Colon (tissue), 2 donors: ENCODE measurements around the gene RFX8.
"Not testable (repeated sequence)": the region's sequence is repeated elsewhere in the genome, so short reads cannot be mapped to it uniquely, and the experiment has no call there.

ENCODE experiments used
- FAIRE-seq: peaks from 2 replicates; lab custom pipeline; 2012; peaks lifted over from hg19 to GRCh38; lab: Jason Lieb, UNC
- donor health status: control.
- donor health status: control.

The RFX8 gene

GRCh38 chr2:101486258-101486701 is 11.4 kb upstream of the RFX8 start:
- FAIRE-seq = no peak

GRCh38 chr2:101485856-101486255 is 10.9 kb upstream of the RFX8 start:
- FAIRE-seq = no peak

GRCh38 chr2:101480764-101481163 is 5.9 kb upstream of the RFX8 start:
- no peak for FAIRE-seq

- FAIRE-seq = no peak
Measured at GRCh38 chr2:101479810-101480209, 4.9 kb upstream of the RFX8 start.

GRCh38 chr2:101479328-101479727 is 4.4 kb upstream of the RFX8 start:
- FAIRE-seq = no peak

- FAIRE-seq = no peak
Measured at GRCh38 chr2:101478181-101479001, 3.5 kb upstream of the RFX8 start.

GRCh38 chr2:101477556-101477955 is 2.6 kb upstream of the RFX8 start:
- no peak for FAIRE-seq

- FAIRE-seq = no peak
Measured at GRCh38 chr2:101476605-101477208, 1.8 kb upstream of the RFX8 start.

GRCh38 chr2:101473911-101474701 is 806 bp downstream of the RFX8 start:
- no peak for FAIRE-seq

- no peak for FAIRE-seq
Measured at GRCh38 chr2:101473591-101473910, 1.4 kb downstream of the RFX8 start.

GRCh38 chr2:101469863-101470262 is 5.0 kb downstream of the RFX8 start:
- no peak for FAIRE-seq

GRCh38 chr2:101467306-101467705 is 7.6 kb downstream of the RFX8 start:
- FAIRE-seq = no peak

- FAIRE-seq = no peak
Measured at GRCh38 chr2:101466426-101466825, 8.5 kb downstream of the RFX8 start.

- FAIRE-seq = no peak
Measured at GRCh38 chr2:101464841-101465240, 10.1 kb downstream of the RFX8 start.

- FAIRE-seq = no peak
Measured at GRCh38 chr2:101463911-101464641, 10.8 kb downstream of the RFX8 start.

- no peak for FAIRE-seq
Measured at GRCh38 chr2:101463421-101463820, 11.5 kb downstream of the RFX8 start.

- no peak for FAIRE-seq
Measured at GRCh38 chr2:101461381-101461780, 13.5 kb downstream of the RFX8 start.

GRCh38 chr2:101454408-101454807 is 20.5 kb downstream of the RFX8 start:
- not testable (repeated sequence) for FAIRE-seq

- FAIRE-seq = no peak
Measured at GRCh38 chr2:101450965-101451364, 23.9 kb downstream of the RFX8 start.

- FAIRE-seq = no peak
Measured at GRCh38 chr2:101446869-101447268, 28.0 kb downstream of the RFX8 start.

GRCh38 chr2:101442667-101443061 is 32.2 kb downstream of the RFX8 start:
- FAIRE-seq = no peak

GRCh38 chr2:101442042-101442666 is 32.8 kb downstream of the RFX8 start:
- no peak for FAIRE-seq
